HG03025 (cell line): ENCODE results near the gene MXRA8.

Experiments
- ATAC-seq: cut with Tn5 transposase; IDR thresholded peaks from one replicate; pipeline ENCODE4 v1.9.1; 2021; ENCODE audit warnings: mild to moderate bottlenecking, moderate library complexity; ENCODE audit not compliant: unreplicated experiment, low FRiP score

The MXRA8 gene

GRCh38 chr1:1337793-1338147 is 20.6 kb downstream of the MXRA8 start:
- no peak for ATAC-seq

GRCh38 chr1:1336931-1337792 is 21.2 kb downstream of the MXRA8 start:
- ATAC-seq, result no peak

- no peak for ATAC-seq
Observed at GRCh38 chr1:1336446-1336845, 21.9 kb downstream of the MXRA8 start.

- ATAC-seq, result no peak
Observed at GRCh38 chr1:1335792-1336248, 22.5 kb downstream of the MXRA8 start.

DNA sequence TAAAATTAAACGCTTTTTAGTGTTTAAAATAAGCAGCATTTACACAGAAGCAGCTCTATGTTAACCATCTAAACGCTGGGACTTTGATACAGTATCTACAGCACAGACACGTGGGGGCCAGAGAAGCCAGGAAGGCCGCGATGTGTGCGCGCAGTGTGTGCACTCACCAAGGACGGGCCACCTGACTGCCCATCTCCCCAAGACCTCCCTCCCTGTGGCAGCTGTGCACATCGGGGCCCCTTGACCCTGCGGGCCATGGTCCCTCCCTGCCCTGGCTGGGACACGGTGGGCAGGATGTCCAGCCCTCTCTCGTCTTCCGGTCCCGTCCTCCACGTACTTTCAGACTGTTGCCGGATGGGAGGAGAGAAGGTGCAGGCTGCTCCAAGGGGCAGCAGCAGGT is 23.1 kb downstream of the MXRA8 start:
- no peak for ATAC-seq

GRCh38 chr1:1334835-1335234 is 23.5 kb downstream of the MXRA8 start:
- no peak for ATAC-seq

DNA sequence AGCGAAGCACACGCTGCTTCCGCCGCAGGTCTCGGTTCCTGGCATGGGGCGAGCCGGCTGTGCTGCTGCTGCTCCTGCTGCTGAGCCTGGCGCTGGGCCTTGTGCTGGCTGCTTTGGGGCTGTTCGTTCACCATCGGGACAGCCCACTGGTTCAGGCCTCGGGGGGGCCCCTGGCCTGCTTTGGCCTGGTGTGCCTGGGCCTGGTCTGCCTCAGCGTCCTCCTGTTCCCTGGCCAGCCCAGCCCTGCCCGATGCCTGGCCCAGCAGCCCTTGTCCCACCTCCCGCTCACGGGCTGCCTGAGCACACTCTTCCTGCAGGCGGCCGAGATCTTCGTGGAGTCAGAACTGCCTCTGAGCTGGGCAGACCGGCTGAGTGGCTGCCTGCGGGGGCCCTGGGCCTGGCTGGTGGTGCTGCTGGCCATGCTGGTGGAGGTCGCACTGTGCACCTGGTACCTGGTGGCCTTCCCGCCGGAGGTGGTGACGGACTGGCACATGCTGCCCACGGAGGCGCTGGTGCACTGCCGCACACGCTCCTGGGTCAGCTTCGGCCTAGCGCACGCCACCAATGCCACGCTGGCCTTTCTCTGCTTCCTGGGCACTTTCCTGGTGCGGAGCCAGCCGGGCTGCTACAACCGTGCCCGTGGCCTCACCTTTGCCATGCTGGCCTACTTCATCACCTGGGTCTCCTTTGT is 24.7 kb downstream of the MXRA8 start:
- ATAC-seq, result no peak

- no peak for ATAC-seq
Observed at GRCh38 chr1:1332774-1333480, 25.4 kb downstream of the MXRA8 start.

GRCh38 chr1:1332031-1332755 is 26.2 kb downstream of the MXRA8 start:
- ATAC-seq, result no peak

- no peak for ATAC-seq
Observed at GRCh38 chr1:1331068-1331965, 27.0 kb downstream of the MXRA8 start, which contains the start of gene TAS1R3. TSS of gene TAS1R3 (plus strand) at chr1:1331280. CDS start at chr1:1331346, 66 bp downstream.

DNA sequence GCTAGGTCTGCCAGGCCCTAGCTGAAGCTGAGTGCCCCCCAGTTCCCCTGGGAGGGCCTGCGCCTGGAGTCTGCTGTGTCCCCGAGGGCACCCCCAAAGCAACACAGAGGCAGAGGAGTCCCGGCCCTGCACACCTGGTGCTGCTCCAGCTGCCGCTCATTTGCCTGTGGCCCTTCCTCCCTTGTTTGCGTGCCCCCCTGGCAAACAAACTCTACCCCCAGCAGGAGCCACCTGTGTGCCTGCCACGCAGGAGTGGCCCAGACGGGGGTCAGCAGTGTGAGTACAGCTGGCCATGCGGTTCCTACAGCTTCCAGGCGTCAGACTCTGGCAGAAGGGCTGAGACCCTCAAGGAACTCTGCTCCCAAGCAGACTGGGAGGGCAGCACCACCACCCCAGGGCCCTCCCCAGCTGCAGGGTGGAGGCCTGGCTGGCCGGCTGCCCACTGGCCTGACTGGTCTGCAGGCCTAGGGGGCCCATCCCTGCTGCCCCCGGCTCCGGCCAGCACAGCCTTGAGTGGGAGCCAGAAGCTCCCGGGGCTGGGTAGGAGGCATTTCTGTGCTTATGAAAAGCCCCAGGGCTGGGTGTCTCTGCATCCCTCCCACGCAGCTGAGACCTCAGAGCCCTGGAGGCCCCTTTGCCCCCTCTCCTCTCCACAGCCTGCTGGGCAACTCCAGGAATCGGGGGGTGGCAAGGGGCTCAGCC is 27.8 kb downstream of the MXRA8 start:
- no peak for ATAC-seq

- no peak for ATAC-seq
Observed at GRCh38 chr1:1329304-1330210, 28.8 kb downstream of the MXRA8 start.

DNA sequence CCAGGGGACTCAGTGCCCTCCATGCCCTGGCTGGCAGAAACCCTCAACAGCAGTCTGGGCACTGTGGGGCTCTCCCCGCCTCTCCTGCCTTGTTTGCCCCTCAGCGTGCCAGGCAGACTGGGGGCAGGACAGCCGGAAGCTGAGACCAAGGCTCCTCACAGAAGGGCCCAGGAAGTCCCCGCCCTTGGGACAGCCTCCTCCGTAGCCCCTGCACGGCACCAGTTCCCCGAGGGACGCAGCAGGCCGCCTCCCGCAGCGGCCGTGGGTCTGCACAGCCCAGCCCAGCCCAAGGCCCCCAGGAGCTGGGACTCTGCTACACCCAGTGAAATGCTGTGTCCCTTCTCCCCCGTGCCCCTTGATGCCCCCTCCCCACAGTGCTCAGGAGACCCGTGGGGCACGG is 30.1 kb downstream of the MXRA8 start:
- no peak for ATAC-seq

GRCh38 chr1:1327291-1327690 is 31.1 kb downstream of the MXRA8 start:
- no peak for ATAC-seq

- ATAC-seq, result no peak
Observed at GRCh38 chr1:1326075-1326605, 32.2 kb downstream of the MXRA8 start.

DNA sequence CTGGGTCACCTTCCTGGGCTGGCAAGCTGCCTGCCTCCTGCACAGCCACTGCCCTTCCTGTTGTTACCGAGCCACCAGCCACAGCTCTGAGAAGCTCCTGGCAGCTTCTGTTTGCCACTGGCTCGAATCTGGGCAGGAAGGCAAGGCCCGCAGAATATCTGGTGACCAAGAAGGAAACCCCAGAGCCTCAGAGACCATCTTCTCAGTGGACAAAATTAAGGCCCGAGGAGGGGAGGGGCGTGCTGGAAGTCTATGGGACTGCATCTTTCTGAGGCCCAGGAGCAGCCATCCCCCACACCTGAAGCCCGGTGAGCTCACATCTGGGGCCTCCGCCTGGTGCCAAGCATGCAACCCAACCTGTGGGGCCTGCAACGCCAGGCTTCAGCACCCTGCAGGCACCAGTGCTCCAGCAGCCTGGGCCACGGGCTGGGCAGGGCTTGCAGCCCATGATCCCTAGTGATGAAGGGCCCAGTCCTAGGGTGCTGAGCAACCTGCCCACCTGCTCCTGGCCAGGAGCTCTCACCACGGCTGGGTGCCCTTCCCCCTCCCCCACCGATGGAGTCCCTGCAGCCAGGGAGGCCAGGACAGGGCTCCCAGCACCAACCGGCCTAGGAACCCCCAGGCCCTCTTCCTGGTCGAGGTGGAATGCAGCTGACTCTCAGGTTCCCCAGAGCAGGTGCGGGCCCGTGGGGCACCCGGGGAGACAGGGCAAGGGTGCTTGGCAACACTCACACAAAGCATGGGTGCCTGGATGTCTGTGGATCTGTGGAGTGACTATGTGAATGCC is 32.9 kb downstream of the MXRA8 start:
- no peak for ATAC-seq
